Measurements from ENCODE around the gene PMVK. TPM values are rescaled to one million over a fixed set of nuclear protein-coding genes. Genes with fewer than 3 reads are reported as not detected.
A peak's percentile ranks its signal among the peaks of the same experiment; 100 is the strongest.

Gene PMVK
- total and polyA plus RNA-seq, 10 of the 15 experiments (the other 5 are each of a cell fraction or from before 2014, with no cell fraction given): 6.0 to 121 (median 49.4) TPM

GRCh38 chr1:154969860-154970452 is 33.4 kb upstream of the PMVK start:
- Histone ChIP-seq H3K79me2 (ENCODE audit: control insufficient read depth, insufficient read depth, low read length) (peaks cover 43% of the 10 kb centered on the region), H3K4me3 (peak overlapping the region; percentile 63), H3K36me3 (ENCODE audit: control insufficient read depth in 2 of 2, insufficient read depth in 2 of 2, low read length in 1 of 2) (peaks cover 10 to 12% of the 10 kb centered on the region in 2 experiments; a peak in 3 of 4 replicates), H3K27ac (ENCODE audit: control insufficient read depth, insufficient read depth) (peak overlapping the region; percentile 39), H3K9me3 (replicated peaks; ENCODE audit: control insufficient read depth, insufficient read depth, low read length) (no peaks in the 10 kb centered on the region), H2AFZ (ENCODE audit: control insufficient read depth, low read depth, low read length) (no peak overlapping the region), H3K27me3 (replicated peaks in 1 of 2; ENCODE audit: control insufficient read depth in 2 of 2, insufficient read depth in 2 of 2, low read length in 1 of 2) (no peaks in the 10 kb centered on the region), H3K4me1 (ENCODE audit: control insufficient read depth, insufficient read depth, low read length) (peaks cover 22% of the 10 kb centered on the region), H3K4me2 (ENCODE audit: control insufficient read depth, insufficient read depth) (peak overlapping the region; percentile 74; the same call in 1 of the 2 replicates), H4K20me1 (ENCODE audit: control insufficient read depth, insufficient read depth) (no peaks in the 10 kb centered on the region), H3K9ac (ENCODE audit: control insufficient read depth, insufficient read depth, low read length) (peak overlapping the region; percentile 10; the same call in 1 of the 2 replicates)
- no peak for FAIRE-seq
- ChIA-PET RAD21 (ENCODE audit: unreplicated experiment) (interaction anchor here (0.9 to 2.8 kb wide), 12 partner anchors 9 to 115 kb away, joined by 3 to 20 read pairs (median 4); partner anchors contain the start of genes PBXIP1 and PYGO2), SMC1A (ENCODE audit: uncharacterized antibody, unreplicated experiment) (interaction anchor here (0.9 to 3.2 kb wide), 7 partner anchors 9 to 410 kb away, joined by 3 to 21 read pairs (median 5); partner anchors contain the start of genes PBXIP1 and PYGO2), POLR2A (interaction anchor here (0.6 to 9.8 kb wide), 13 partner anchors 9 to 1047 kb away, joined by 3 to 140 read pairs (median 5); partner anchors contain the start of genes FLAD1, PBXIP1, PMVK and PYGO2), CTCF (interaction anchor here (1.0 to 20.6 kb wide), 11 partner anchors 8 to 203 kb away, joined by 3 to 226 read pairs (median 4); partner anchors contain the start of genes ADAM15, KRTCAP2, LENEP and PBXIP1)
- 68% methylated on average over 22 of the region's 22 CpGs for WGBS (ENCODE audit: insufficient coverage, insufficient replicate concordance, low lambda C conversion rate, missing lambda C conversion rate)
- no TSS peak for BruUV-seq (replicated peaks)
- no peak for TF ChIP-seq ZNF24 (IDR thresholded peaks at IDR 0.05)
- TF ChIP-seq FOS (IDR thresholded peaks at IDR 0.05; ENCODE audit: borderline replicate concordance, extremely low read depth, insufficient read length): no peak
- TF ChIP-seq SIX5 (IDR thresholded peaks at IDR 0.05; ENCODE audit: low read depth, low read length, severe bottlenecking): no peak
- no peak for TF ChIP-seq EGR1 (IDR thresholded peaks at IDR 0.05; ENCODE audit: borderline replicate concordance in 1 of 2, low read depth in 2 of 2, low read length in 2 of 2)
- no peak for TF ChIP-seq NR2C1 (IDR thresholded peaks at IDR 0.05)
- no peak for TF ChIP-seq STAT3 (IDR thresholded peaks at IDR 0.05; ENCODE audit: low read depth, low read length)
- no peak for TF ChIP-seq SMARCA5 (IDR thresholded peaks at IDR 0.05)
- TF ChIP-seq NRF1 (conservative IDR thresholded peaks at IDR 0.05; ENCODE audit: low read depth, low read length): no peak
- TF ChIP-seq EP300 (IDR thresholded peaks at IDR 0.05; ENCODE audit: borderline replicate concordance in 1 of 2, control insufficient read depth in 1 of 2, low read depth in 2 of 2, low read length in 2 of 2): no peak
- no peak for TF ChIP-seq HCFC1 (IDR thresholded peaks at IDR 0.05; ENCODE audit: low read length)
- TF ChIP-seq ZBTB4 (CRISPR knock-in tag; IDR thresholded peaks at IDR 0.05): no peak
- no peak for TF ChIP-seq PAX8 (IDR thresholded peaks at IDR 0.05)
- TF ChIP-seq FOXK2 (IDR thresholded peaks at IDR 0.05): no peak
- TF ChIP-seq RBBP5 (conservative IDR thresholded peaks at IDR 0.05): no peak
- TF ChIP-seq KAT2A (conservative IDR thresholded peaks at IDR 0.05; ENCODE audit: control insufficient read depth, low read depth, low read length): no peak
- no peak for TF ChIP-seq TCF7 (IDR thresholded peaks at IDR 0.05; ENCODE audit: borderline replicate concordance)
- no peak for TF ChIP-seq POLR2A (IDR thresholded peaks at IDR 0.05; ENCODE audit: low read depth, low read length)
- no peak for TF ChIP-seq ETV6 (conservative IDR thresholded peaks at IDR 0.05 in 1 of 2, IDR thresholded peaks at IDR 0.05 in 1 of 2; ENCODE audit: borderline replicate concordance in 1 of 2, low read depth in 1 of 2)
- TF ChIP-seq DPF2 (IDR thresholded peaks at IDR 0.05): no peak
- TF ChIP-seq MYC (IDR thresholded peaks at IDR 0.05; ENCODE audit: insufficient read depth, insufficient read length, insufficient replicate concordance, low read length, severe bottlenecking): no peak
- in situ Hi-C loops (cut with MboI): no loop called here
- intact Hi-C loops (cut with micrococcal nuclease; ENCODE audit: unreplicated experiment): loop anchor here (5.0 kb wide), 1 partner anchor 92 kb away; the partner anchor contains the start of gene EFNA4
- no peak for DNase-seq (ENCODE audit: low read depth, low spot score)
- no peak for ATAC-seq
